Astrocyte of the hippocampus (primary cell): ENCODE data around the gene BLOC1S5.
"Not testable (repeated sequence)": the region's sequence is repeated elsewhere in the genome, so short reads cannot be mapped to it uniquely, and the experiment has no call there.

Source experiments
- DNase-seq: peaks from one replicate; pipeline ENCODE4 v3.0.0; 2011; ENCODE audit warnings: low read depth, low spot score

The BLOC1S5 gene

DNA sequence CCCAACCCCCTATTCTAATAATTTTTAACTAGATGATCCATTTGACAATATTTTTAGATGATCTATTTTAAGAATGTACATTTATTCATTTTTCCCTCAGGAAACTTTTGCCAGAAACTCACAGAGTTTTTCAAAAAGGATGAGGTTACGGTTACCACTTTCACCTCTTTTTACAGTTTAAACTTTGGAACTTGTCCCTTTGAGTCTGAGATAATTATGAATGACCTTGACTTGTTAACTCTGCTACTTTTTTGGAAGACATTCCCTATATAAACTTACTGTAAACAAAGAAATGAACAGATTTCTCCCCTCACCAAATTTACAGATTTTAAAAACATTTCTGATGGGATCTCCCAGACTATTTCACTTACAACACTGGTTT is 18.4 kb upstream of the BLOC1S5 start:
- no peak for DNase-seq

DNA sequence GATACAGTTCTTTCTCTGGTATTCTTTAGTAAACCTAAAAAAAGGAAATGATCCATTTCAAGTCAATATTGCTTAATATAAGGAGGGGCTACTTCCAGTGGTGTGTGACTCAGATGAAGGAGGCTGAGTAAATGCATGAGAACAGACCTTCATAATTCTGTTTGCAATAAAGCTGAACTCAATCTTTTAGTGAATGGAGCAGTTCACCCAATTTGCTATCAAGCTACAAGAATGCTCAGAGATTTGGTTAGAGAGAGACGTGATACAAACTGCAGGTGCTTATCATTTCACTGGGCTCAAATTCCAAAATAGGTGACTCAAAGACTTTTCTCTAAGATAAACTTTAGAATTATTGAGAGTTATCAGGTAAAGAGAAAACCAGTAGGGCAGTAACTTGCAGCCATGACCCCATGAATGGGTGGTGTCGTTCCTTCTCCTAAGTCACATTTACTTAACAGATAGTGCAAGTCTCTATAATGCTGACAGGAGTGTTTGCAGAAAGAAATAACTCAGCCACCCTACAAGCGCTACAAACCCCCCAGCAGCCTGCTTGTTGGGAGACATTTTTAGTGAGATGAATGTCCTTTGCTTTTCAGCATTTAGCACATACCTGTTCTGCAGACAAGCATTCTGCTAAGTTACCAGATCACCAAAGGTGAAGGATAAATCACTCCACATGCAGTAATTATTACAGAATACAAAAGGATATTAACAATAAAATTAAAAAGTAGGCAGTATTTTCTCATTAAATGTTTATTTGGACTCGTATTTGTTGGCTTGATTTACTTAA is 16.4 kb upstream of the BLOC1S5 start:
- DNase-seq: no peak

DNA sequence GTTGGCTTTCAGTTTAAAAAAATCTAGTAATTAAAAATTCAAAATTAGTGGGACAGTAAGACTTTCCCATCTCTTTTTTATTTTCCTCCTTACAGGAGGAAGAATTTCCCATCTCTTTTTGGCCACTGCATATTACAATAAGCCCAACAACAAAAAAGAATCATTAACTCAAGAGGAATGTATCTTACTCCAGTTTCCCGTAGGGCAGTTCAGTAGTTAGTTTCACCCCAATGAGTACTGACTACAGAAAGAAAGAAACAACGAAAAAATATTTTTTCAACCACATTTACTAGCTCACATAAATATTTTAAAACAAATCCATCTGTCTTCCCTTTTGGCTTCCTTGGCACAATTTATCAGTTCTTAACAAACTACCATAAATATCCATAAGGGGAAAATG is 14.9 kb upstream of the BLOC1S5 start:
- no peak for DNase-seq

DNA sequence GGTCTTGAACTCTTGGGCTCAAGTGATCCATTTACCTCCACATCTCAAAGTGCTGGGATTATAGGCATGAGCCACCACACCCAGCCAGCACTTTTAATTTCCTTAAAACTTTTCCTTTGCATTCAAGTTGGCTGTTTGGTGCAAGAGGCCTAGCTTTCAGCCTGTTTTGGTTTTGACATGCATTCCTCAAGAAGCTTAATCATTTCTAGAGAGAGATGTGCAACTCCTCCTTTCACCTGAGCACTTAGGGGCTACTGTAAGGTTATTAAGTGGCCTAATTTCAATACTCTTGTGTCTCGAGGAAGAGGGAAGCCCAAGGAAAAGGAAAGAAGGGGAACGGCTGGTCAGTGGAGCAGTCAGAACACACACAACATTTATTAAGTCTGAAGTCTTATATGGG is 13.8 kb upstream of the BLOC1S5 start:
- no peak for DNase-seq

- no peak for DNase-seq
Observed at GRCh38 chr6:8075704-8076103, 11.5 kb upstream of the BLOC1S5 start.

GRCh38 chr6:8075185-8075584 is 11.0 kb upstream of the BLOC1S5 start:
- no peak for DNase-seq

- DNase-seq: no peak
Observed at GRCh38 chr6:8074213-8074612, 10.0 kb upstream of the BLOC1S5 start.

- no peak for DNase-seq
Observed at GRCh38 chr6:8073758-8074157, 9.6 kb upstream of the BLOC1S5 start.

DNA sequence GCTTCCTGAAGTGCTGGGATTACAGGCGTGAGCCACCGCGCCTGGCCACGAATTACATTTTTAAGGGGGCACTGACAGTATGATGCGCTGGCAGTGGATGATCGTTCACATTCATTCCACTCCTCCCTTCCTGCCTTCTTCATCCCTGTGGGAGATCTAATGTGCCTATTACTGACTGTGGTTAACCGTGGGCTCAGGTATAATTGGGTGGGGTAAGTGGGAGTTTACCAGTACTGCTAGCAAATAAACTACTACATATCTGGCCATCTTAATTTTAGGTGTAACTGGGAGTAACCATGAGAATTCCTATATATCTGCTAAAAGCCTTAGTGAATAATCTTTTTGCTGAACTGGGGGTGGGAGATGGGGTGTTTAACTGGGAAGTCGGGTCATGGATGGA is 6.5 kb upstream of the BLOC1S5 start:
- DNase-seq: no peak

DNA sequence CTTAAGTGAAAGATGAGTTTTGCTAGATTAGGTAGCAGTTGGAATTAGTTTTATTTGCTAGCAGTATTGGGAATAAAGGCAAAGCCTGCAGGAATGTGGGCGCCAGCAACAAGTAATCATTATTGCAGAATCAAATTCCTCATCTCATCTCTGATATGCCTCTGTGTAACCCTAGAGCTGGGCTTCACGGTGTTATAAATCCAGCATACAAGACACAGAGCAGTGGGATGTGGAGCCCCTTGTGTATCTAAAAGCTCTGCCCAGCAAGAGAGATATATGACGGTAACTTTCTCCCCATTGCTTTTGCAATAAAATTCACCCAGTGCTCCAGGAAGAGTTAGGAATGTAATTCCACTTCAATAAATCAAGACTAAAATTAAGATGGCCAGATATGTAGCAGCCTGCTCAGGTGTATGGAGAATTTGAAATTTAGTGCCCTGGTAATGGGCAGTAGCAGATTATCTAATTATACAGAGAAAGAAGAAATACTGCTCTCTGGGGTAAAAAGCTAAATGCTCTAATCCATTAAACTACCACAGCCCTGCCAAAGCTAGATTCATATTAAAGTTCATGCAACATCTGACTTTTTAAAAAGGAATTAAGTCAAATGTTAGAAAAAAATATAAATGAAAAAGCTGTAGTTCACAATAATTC is 5.6 kb upstream of the BLOC1S5 start:
- no peak for DNase-seq

- no peak for DNase-seq
Observed at GRCh38 chr6:8069151-8069550, 5.0 kb upstream of the BLOC1S5 start.

GRCh38 chr6:8066108-8066507 is 1.9 kb upstream of the BLOC1S5 start:
- DNase-seq: no peak

GRCh38 chr6:8065519-8065911 is 1.3 kb upstream of the BLOC1S5 start:
- DNase-seq: no peak

GRCh38 chr6:8064638-8065518 is 689 bp upstream of the BLOC1S5 start:
- DNase-seq: no peak

- no peak for DNase-seq
Observed at GRCh38 chr6:8061736-8062135, 2.5 kb downstream of the BLOC1S5 start.

DNA sequence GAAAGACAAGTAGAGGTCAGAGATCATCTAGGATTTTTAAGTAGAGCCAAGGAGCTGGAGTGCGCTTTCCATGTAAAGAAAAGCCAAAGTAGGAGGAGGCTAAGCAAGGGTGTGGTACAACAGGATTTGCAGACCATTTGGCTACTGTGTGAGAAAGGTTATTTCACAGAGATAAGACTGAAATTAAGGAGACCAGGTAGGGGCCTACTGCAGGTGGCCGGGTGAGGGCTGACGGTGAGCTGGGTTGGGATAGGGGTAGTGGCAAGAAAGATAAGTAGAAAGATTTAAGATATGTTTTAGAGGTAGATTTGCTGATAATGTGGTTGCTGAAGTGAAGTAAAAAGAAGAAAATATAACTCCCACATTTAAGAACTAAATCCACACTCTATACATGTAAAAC is 3.8 kb downstream of the BLOC1S5 start:
- DNase-seq: no peak

GRCh38 chr6:8059129-8059528 is 5.1 kb downstream of the BLOC1S5 start:
- DNase-seq: peak; percentile 41

DNA sequence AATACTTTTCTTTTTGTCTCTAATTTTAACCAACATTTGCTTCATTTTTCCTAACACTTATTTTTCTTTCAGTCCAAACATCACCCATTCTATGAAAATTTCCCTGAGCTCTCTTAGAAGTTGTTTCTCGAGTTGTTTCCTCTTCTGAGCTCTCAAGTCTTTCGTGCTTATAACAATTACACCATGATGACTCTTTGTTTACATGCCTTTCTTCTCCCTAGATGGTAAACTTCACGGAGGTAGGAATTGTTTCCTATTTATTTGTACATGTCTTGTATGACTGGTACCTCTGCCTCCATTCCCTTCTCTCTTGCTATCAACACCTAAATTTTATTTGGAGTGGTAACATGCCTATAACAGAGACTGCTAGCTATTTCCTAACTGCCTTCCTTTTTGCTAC is 6.4 kb downstream of the BLOC1S5 start:
- DNase-seq: no peak

GRCh38 chr6:8057263-8057662 is 6.9 kb downstream of the BLOC1S5 start:
- no peak for DNase-seq

GRCh38 chr6:8054276-8054675 is 9.9 kb downstream of the BLOC1S5 start:
- peak; percentile 25 for DNase-seq

- DNase-seq: peak; percentile 71
Observed at GRCh38 chr6:8047541-8048292, 16.5 kb downstream of the BLOC1S5 start.

DNA sequence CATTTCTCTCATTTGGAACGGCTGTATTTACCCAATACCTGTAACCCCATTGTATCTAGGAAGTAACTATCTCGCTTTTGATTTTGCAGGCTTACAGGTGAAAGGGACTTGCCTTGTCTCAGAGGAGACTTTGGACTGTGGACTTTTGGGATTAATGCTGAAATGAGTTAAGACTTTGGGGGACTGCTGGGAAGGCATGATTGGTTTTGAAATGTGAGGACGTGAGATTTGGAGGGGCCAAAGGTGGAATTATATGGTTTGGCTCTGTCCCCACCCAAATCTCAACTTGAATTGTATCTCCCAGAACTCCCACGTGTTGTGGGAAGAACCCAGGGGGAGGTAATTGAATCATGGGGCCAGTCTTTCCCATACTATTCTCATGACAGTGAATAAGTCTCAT is 18.4 kb downstream of the BLOC1S5 start:
- DNase-seq: not testable (repeated sequence)
